Measurements from ENCODE around the gene HSP90AA1. TPM values are rescaled to one million over a fixed set of nuclear protein-coding genes. Genes with fewer than 3 reads are reported as not detected.

The HSP90AA1 gene
- total and polyA plus RNA-seq, 12 donors: 315 to 612 (median 451) TPM

DNA sequence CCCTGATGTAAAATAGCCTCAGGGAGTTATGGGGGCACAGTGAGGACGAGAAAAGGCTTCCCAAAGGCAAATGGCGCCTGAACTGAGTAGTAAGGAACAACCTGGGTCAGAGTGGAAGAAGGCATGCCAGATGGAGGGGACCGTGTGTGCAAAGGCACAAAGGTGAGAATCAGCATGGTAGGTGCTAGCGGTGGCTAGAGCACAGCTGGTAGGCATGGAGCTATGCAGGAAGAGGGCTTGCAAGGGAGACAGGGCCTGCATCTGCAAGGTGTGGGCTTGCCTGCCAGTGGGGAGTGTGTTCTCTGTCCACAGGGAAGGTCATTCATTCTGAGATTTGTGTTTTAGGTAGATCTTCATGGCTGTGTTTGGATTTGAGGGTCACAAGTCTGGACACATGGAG is 18.5 kb upstream of the HSP90AA1 start:
- H3K27me3 ChIP-seq: no peaks in the 10 kb centered on the region
- TF ChIP-seq, protein P1, sequence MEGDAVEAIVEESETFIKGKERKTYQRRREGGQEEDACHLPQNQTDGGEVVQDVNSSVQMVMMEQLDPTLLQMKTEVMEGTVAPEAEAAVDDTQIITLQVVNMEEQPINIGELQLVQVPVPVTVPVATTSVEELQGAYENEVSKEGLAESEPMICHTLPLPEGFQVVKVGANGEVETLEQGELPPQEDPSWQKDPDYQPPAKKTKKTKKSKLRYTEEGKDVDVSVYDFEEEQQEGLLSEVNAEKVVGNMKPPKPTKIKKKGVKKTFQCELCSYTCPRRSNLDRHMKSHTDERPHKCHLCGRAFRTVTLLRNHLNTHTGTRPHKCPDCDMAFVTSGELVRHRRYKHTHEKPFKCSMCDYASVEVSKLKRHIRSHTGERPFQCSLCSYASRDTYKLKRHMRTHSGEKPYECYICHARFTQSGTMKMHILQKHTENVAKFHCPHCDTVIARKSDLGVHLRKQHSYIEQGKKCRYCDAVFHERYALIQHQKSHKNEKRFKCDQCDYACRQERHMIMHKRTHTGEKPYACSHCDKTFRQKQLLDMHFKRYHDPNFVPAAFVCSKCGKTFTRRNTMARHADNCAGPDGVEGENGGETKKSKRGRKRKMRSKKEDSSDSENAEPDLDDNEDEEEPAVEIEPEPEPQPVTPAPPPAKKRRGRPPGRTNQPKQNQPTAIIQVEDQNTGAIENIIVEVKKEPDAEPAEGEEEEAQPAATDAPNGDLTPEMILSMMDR (IDR thresholded peaks at IDR 0.05): no peak

DNA sequence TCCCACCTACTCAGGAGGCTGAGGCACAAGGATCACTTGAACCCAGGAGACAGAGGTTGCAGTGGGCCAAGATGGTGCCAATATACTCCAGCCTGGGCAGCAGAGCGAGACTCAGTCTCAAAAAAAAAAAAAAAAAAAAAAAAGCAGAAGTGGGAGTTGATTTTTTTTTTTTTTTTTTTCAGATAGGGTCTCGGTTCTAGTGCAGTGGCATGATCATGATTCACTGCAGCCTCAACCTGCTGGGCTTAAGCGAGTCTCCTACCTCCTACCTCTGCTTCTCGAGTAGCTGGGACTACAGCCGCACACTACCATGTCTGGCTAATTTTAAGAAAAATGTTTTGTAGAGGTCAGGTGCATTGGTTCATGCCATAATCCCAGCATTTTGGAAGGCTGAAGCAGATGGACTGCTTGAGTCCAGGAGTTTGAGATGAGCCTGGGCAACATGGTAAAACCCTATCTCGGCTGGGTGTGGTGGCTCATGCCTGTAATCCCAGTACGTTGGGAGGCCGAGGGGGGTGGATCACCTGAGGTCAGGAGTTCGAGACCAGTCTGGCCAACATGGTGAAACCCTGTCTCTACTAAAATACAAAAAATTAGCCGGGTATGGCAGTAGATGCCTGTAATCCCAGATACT is 16.3 kb upstream of the HSP90AA1 start:
- intact Hi-C loops (cut with DNase I): loop anchor here in 1 of 10 donors (10.0 kb wide), 1 partner anchor 398 kb away; no protein-coding TSS in a partner anchor
- TF ChIP-seq, protein P1 (IDR thresholded peaks at IDR 0.05): no peak
- Histone ChIP-seq H3K36me3 (no peaks in the 10 kb centered on the region), H3K27me3 (no peaks in the 10 kb centered on the region), H3K9me3 (no peaks in the 10 kb centered on the region), H3K4me1 (no peaks in the 10 kb centered on the region), H3K4me3 (no peak overlapping the region), H3K27ac (no peak overlapping the region)
- DNase-seq (no peak), ATAC-seq (no peak)
- 92% methylated on average over 10 of the region's 10 CpGs for WGBS, 2 donors

More for the DNA sequence above, 18.5 kb upstream of the HSP90AA1 start:
- Histone ChIP-seq H3K4me1 (no peaks in the 10 kb centered on the region), H3K27ac (no peak overlapping the region), H3K9me3 (no peaks in the 10 kb centered on the region), H3K4me3 (no peak overlapping the region), H3K36me3 (no peaks in the 10 kb centered on the region)
- no peak for DNase-seq
- WGBS, 2 donors: 83 to 84% methylated on average over 4 of the region's 4 CpGs
- intact Hi-C loops (cut with DNase I): loop anchor here in 1 of 10 donors (10.0 kb wide), 1 partner anchor 401 kb away; no protein-coding TSS in a partner anchor
- no peak for ATAC-seq

DNA sequence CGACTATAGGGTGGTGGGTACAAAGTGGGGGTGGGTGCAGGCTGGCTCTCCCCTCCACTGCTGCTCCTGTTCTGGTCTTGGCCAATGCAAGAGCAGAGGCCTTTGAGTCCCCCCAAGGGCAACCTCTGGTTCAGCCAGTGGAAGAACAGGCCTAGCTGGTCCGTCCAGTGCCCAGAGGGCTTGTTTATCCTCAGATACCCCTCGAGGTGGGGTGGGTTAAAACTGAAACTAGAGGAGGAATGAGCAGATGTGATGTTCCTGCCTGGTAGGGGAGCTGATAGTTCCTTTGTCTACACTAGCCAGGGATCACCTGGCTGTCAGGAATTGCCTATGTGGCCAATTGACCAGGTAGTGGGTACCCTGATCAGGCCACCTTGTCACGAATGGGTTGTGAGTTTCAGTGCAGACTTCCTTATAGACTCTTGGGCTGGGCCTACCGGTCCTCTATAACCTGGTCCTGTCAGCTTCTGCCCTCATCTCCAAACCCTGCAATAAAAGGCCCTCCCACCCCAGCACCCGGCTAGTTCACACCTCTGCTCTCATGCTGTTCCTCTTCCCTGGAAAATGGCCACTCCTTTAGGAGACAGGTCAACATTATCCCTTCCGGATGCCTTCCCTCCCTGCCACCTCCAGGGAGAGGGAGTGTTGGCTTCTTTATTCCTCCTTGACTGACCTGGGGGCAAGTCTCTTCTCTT is 10.7 kb upstream of the HSP90AA1 start:
- no peaks in the 10 kb centered on the region for H3K9me3 ChIP-seq
- H3K36me3 ChIP-seq: no peaks in the 10 kb centered on the region
- no peak overlapping the region for H3K4me3 ChIP-seq
- intact Hi-C loops (cut with DNase I): loop anchor here (2.0 to 10.0 kb wide), 9 partner anchors 35 to 393 kb away; partner anchors contain the start of gene DYNC1H1 (in 5 of the 10)
- H3K27me3 ChIP-seq: no peaks in the 10 kb centered on the region
- ATAC-seq (no peak), DNase-seq (no peak)
- H3K27ac ChIP-seq: no peak overlapping the region
- 80 to 84% methylated on average over 7 of the region's 7 CpGs for WGBS, 2 donors
- TF ChIP-seq, protein P1 (IDR thresholded peaks at IDR 0.05): no peak
- H3K4me1 ChIP-seq: peaks cover 0 to 10% (median 4%) of the 10 kb centered on the region in 9 donors

DNA sequence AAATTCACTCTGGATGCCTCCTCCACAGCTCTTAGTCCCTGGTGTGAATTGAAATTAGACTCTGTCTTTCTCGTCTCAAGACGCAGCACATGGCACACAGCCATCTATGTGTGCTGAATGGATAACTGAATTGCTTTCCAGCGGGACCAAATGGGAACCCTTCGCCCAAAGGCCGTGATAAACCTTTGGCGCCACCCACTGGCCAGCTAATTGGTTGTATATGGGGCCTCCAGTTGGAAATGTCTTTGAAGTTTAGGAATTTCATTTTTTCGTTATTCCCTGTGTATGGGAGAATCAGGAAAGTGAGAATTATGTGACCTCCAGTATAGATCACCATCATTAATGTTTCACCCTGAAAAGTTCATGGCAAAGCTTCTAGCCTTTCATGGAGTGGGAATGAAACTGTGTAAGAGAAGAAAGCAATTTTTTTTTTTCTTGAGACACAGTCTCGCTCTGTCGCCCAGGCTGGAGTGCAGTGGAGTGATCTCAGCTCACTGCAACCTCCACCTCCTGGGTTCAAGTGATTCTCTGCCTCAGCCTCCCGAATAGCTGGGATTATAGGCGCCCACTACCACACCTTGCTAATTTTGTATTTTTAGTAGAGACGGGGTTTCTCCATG is 9.8 kb upstream of the HSP90AA1 start:
- DNase-seq (peak; percentile 83 to 87), ATAC-seq (peak; percentile 68 to 95 (median 90))
- no peak overlapping the region for H3K4me3 ChIP-seq
- H3K27me3 ChIP-seq: no peaks in the 10 kb centered on the region
- H3K4me1 ChIP-seq: peaks cover 0 to 10% (median 4%) of the 10 kb centered on the region in 9 donors
- 31 to 36% methylated on average over 12 of the region's 12 CpGs for WGBS, 2 donors
- intact Hi-C loops (cut with DNase I): loop anchor here (1.0 to 10.0 kb wide), 11 partner anchors 33 to 392 kb away; partner anchors contain the start of gene DYNC1H1 (in 5 of the 10)
- no peaks in the 10 kb centered on the region for H3K9me3 ChIP-seq
- TF ChIP-seq, protein P1 (IDR thresholded peaks at IDR 0.05): peak; percentile 75 to 90 (median 88)
- no peaks in the 10 kb centered on the region for H3K36me3 ChIP-seq
- H3K27ac ChIP-seq: no peak overlapping the region

Measured in heart right ventricle (tissue), 16 donors.